HG02852 (cell line): Measurements from ENCODE around the gene ARHGAP26.

ENCODE experiments used
- ATAC-seq: cut with Tn5 transposase; IDR thresholded peaks from one replicate; pipeline ENCODE4 v1.9.1; 2021; ENCODE audit warnings: mild to moderate bottlenecking, moderate library complexity; ENCODE audit not compliant: unreplicated experiment

The ARHGAP26 gene

DNA sequence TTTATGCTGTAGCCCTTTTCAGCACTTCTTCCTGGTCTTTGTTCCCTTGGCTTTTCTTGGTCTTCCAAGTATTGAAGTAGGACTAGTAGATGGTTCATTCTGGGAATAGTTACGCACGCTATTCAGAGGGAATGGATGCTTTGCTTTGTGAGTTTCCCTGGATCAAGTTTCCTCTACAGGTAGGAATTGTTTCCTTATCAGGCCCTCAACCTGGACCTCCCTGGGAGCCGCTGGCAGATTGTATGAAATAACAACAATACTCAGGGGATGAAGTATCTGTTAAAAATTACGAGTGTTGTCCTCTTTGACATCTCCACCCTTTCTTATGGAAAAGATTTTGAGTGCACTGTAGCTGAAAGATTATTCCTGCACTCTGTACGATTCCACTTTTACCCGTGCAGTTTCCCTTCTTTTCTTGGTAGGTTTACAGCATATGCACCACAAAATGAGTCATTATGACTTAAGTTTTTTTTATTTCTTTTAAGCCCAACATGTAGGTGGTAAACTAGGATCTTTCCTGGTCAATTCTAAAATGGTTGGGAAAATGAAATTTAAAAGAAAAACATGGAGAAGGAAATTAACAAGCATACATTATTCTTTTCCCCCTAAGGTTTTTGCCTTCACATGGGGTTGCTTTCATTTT lies 57.9 kb downstream of the ARHGAP26 start:
- no peak for ATAC-seq

DNA sequence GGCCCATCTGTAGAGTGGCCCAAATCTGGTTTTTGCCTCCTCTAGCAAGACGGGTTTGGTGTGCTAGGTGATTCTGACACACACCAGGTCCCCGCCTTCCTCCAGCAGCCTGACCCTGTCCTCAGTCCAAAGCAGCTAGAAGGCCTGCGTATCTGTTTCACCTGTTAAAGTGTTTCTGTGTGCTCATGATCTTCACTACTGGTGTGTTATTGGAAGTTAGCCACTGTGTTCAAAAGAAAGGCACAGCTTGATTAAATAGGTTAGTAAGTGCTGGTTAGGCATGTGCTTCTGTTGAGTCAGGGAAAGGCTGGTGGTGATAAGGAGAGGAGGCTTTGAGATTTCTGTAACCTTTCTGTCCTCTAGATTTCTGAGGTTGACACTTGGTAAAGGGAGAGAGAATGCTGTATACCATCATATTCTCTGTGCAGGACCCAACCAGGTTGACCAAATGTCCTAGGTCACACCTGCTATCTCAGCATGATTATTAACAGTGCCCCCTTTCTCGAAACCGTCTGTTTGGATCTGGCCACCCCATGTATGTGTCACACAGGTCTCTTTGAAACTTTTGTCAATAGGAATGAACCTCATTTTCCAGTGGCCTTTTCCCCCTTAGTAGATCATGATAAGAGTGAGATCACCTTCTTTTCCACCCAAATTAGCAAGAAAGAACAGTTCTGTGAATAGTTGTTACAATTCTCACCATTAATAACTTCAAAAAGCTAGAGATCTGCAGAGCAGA lies 58.8 kb downstream of the ARHGAP26 start:
- ATAC-seq: no peak

DNA sequence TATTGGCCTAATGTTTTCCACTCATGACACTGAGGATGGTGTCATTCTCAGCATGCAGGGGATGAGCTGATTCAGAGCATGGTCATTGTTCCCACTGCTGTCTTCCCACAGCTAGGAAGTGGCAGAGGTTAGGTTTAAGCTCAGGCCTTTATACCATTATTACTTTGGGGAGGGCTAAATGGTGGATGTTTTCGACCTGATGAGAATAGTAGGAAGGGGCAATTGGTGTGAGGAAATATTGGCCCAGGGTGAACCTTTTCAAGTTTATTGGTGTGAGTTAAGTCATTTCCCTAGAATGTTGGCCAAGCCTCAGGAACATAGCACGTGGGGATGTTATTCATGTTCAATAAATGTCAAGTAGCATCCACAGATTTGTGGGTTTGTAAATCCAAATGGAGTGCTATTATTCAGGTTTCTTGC lies 59.6 kb downstream of the ARHGAP26 start:
- no peak for ATAC-seq

DNA sequence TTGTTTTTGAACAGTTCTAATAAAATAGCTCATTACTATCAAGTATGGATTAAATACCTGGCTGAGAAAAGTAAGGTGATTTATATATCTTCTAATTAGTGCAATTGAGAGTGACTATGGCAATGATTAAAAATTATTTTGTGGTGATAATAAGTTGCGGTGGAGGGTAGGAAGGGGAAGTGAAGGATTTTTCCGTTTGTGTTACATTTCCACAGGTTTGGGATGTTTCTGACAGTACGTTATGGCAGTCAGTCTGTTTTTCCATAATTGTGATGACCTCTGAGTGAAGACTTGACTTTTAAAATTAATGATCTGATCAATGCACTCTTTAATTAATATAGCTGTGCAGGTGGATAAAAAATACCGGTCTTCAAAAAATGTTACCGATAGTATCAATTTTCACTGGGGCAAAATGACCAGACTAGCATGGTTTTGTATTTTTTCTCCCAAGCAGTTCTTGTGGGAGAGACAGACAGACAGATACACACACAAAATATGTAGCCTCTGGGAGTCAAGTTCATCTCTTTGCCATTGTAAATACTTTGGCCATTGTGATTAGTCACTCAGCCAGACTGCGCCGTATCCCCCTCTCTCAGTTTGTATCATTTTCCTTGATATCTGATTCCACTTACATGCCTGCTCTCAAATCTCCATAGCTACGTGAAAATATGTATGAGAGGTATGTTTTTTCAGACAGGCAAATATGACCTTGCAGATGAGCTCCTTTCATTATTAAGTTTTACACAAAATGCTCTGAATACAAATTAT lies 60.2 kb downstream of the ARHGAP26 start:
- no peak for ATAC-seq

DNA sequence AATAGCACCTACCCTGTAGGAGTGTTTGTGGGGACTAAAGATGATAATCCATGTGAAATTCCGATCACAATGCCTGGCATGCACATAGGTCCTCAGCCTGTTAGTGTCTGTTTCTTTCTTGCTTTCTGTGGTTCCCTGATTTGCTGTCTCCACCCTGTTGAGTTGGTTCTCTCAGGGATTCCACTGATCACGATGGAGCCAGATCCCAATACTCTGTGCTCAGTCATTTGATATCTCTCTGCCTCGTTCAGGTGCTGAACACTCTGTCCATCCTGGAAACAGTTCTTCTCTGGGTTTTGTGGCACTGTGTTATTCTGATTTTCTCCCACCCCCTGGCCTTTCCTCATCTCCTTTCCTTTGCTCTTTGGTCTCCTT lies 60.8 kb downstream of the ARHGAP26 start:
- no peak for ATAC-seq

DNA sequence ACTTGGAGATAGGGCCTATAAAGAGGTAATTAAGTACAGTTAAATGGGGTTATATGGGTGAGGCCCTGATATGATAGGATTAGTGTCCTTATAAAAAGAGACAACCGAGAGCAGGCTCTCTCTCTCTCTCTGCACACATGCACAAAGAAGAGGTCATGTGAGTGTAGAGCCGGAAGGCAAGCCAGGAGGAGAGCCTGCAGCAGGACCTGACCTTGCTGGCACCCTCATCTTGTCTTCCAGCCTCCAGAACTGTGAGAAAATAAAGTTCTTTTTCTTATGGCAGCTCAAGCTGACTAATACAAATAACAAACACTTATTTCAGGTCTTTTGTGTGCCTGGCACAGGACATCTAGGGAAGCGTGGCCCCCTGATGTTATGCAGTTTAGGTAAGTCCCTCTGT lies 62.1 kb downstream of the ARHGAP26 start:
- no peak for ATAC-seq

DNA sequence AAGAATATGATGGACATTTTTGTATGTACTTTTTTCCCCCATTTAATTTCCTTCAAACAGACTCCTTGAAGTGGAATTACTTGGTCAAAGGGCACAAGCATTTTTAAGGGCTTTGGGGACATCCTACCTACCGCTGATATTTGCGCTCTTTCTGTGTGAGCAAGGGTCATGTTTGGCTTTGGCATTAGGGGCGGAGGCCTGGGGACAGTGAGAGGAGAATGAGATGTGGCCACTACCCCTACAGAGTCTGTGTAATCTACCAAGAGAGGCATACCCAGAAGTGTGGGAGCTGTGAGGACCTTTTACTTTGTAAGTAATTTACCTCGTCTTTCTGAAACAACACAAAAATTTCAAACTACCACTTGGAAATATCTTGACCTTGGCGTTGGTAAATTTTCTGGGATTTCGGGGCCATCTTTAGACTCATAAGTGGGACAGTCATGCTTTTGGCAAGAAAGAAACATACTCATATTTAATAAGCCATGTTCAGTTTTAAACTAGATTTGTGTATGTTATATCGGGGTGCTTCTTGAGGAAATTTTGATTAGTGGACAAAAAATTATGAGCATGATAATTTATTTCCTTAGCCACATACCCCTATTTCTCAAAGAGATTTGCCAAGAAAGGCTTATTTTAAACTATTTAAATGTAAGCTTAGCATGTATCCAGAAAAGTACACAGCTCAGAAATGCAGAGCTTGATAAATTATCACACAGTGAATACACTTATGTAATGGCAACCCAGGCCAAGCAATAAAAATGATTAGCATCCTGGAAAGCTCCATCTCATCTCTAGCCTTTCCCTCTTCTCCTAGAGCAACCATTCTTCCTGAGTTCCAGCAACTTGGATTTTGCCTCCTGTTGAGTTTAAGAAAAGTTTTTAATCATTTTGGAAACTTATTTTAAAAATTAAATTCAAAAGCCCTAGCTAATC lies 63.6 kb downstream of the ARHGAP26 start:
- ATAC-seq: no peak

DNA sequence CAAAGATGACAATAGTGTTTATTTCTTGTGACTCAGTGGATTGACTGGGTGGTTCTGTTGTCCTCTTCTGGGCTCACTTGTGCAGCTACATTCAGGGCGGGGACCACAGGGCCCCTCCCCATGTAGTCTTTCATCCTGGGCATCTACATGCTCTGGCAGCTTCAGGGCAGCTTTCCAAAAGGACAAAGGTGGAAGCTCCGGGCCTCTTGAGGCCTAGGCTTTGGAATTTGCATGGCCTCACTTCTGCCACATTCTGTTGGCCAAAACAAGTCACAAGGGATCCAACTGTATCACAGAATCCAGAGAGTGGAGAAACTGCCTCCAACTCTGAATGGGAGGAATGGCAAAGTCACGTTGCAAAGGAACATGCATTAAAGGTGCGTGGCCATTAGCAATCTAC lies 64.3 kb downstream of the ARHGAP26 start:
- no peak for ATAC-seq

DNA sequence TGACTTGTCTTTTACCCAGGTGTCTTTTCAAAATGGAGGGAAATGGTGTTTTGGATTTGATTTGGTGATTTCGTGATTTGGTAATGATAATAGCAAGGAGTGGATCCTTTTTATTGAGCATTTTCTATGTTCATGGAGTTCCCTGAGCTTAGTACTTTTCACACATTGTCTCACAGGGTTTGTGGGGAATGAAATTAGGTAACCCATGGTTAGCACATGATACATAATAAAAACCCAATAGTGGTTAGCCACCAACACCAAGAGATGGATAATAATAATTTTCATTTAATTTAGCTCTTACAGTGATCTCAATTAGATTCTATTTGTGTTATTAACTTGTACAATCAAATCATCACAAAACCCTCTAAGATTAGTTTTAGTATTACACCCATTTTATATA lies 65.4 kb downstream of the ARHGAP26 start:
- ATAC-seq: no peak

DNA sequence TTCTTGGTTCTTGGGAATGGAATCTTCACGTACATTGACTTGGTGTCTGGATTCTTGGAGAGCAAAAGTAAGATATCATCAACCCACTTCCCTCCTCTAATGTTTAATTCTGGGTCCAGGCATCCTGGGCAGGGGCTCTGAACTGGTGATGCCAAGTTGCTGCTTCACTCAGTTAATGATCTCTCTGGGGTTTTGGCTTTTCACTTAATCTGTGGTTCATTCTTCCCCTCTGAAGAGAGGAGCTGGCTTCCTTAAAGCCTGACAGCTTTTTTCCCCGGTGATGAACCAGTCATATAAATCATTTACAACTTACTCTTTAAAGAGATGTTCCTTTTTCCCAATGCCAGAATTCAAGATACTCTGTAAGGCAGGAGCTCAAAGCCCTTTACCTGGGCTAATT lies 65.9 kb downstream of the ARHGAP26 start:
- no peak for ATAC-seq

DNA sequence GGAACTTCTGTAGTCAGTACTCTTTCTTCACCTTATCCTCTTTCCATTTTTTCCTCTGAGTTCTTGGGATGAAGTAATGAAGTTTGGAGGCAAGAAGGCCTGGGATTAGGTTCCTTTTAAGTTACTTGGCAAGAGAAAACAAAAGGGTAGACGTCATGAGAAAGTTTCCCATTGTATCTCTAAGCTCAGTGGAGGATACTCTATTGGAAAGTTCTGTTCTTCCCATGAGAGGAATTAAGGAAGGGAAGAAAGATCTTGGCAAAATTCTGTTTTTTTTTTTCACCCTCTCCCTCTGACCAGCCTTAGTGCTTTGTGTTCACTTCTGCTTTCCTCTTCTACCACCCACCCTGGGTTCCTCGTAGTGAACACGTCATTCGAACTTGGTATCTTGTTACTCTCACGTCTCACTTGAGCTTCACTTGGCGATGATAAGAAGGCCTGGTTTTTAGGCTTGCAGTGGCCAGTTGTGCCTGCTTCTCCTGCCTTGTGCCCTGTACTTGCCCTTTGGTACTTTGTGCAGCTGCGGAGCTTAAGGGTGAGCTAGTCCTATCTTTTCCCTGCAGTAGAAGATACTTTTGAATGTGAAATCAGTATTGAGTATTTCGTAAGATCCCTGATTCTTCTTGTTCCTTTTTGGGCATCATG lies 67.0 kb downstream of the ARHGAP26 start:
- ATAC-seq: no peak

DNA sequence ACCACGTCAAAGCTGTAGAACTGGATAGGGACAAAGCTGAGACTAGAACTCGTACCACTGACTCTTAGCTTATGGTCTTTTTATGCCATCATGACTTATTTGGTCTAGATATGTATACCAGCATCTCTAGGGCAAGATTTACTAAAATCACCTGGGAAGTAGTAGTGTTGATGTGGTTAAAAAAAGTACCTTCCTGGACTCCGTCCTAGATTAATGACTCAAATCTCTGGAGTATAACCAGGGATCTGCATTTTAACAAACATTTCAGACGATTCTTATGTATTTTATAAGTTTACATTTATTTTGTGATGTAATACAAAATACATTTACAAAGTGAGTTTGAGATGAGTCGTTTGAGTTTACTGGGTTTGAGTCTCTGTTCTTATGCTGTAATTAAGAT lies 68.7 kb downstream of the ARHGAP26 start:
- no peak for ATAC-seq

DNA sequence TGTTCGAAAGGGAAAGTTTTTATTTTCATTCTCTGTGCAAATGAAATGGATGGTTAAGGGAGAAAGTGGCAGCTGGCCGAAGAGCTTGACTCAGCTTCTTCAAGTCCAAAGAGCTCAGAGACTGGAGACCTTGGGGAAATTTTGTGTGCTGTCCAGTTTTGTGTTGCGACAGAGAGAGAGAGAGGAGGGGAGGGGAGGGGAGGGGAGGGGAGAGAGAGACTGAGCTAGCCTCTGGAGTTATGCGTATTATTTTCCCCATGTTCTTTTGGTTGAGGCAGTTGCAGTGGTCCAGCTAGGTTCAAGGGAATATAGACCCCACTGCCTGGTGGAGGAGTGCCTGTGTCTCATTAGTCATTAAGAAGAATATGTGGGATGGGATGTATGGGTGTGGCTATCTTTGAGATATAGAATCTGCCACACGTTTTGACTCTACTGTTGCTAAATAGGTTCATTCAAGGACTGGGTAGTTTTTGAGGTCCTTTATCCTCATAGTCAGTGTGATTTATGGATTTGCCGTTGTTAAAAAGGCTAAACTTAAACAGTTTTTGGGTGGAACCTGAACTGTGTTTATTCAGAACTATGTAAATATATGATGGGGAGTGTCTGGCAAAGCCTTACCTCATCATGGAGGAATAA lies 69.7 kb downstream of the ARHGAP26 start:
- ATAC-seq: no peak

DNA sequence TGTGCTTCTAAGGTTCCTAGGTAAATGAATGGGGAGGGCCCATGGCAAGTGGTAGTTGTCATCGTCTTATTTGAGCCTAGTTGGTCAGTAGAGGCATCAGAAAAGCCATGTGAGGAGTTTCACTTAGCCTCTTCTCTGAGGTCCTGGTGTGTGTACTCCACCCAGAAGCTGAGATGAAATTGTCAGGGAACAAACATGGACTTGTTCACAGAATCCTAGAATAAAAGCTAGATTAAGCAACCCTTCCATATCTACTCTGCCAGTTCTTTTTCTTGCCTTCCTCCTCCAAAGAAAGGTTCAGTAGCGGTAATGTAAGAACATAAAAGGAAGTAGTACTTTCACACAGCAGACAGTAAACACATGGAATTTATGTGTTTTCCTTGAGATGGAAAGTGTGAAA lies 70.4 kb downstream of the ARHGAP26 start:
- ATAC-seq: no peak

DNA sequence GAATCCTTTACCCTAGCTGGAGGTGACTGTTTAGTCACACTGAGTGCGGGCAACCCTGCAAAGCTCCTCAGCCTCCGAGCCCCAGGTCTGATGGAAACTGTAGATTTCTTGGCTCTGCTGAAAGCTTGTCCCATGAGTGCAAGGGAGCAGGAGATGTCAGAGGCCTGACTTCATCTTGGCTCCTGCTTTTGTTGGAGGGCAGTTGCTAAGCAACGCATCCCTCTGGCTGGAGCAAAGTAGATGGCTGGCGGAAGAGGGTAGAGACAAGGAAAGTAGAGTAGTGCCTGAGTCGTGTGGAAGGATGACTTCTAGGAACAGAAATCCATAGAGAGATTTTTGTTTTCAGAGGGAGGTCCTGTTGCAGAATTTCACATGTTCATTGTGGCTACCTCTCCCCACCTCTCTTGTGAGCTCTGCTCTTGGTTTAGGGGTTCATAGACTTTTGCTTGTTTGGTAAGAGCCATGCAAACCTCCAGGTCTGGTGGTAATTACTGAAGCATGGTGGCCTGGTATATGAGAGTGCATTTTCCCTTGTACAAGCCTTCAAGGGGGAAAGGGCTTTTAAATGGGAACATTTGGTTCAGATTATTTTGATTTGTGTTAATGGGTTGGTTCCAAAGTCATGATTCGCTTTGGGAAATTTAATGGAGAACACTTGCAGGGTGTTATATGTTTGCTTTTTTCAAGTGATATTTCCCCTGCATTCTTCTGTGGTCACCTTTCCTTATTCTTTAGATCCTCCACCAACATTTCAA lies 71.5 kb downstream of the ARHGAP26 start:
- ATAC-seq: no peak

DNA sequence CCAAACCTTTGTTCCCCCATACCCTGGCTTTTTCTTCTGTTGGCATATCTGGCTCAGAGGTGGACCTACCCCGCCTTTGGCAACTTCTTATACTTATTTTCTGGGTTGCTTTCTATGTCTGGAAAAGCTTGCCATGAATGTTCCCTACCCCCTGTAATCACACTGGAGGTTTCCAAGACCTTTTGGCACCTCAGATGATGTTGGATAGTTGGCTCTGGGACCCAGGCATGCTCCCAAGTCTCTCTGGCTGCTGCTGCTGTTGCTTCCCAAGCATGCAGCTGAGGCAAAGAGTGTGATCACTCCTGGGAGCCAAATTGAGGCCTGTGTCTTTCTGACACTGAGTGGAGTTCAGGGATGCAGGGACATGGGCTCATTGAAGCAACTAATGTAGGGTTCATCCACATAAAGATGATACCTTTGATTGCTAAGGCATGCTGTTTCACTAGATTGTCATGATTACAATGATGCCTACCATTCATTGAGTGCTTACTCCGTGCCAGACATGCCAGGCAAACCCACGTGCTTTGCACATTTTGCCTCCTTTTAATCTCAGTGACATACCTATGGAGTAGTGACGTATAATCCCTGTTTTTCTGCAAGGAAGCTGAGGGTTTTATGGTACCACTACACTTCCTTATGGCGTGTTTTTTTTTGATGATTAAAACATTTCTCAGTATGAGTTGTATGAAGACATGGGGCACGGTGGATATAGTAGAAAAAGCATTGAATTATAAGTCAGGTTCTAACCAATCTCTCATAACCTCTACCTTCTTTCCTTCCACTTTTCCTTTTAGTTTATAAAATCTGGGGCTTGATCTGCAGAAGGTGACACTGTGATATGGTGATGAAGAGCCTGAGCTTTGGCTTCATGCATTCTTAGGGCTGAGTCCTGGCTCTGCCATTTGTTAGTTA lies 73.1 kb downstream of the ARHGAP26 start:
- ATAC-seq: no peak

DNA sequence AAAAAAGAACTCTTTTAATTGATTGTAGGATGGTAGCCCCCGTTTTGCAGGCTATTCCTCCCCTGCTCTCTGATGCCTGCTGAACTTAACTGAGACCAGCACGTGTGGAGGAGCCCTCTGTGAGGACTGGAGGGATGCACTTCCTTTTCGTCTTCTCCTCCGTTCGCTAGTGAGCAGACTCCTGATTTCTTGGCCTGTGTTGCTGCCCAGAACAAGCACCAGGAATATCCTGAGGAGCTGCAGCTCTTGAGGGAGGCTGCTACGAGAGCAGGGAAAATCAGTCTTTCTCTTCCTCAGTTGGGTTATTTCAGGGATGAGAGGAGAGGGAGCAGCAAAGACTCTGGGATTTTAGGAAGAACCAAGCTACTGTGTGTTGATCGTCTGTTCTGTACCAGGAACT lies 74.7 kb downstream of the ARHGAP26 start:
- ATAC-seq: no peak

DNA sequence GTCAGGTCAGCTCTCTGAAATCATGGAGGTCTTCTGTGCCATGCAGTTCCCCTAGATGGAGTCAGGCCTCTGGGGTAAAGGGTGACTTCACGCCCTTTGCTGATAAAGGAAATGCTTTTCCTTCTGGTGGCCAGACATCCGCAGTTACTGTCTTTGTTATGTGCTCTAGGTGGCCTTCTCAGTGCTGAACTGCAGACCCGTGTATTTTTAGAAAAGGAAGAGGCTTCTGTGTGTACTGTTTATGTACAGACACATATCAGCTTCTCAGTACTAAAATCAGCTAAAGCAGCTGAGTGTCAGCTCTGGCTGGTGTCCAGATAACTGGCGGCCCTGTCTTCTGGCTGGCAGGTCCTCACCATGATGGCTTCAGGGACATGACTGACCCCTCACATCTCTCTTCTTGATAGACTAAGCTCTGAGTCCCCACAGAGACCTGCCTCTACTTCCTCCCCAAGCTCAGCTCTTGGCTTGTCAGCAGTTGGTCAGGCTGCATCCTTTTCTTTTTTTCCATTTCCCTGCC lies 75.3 kb downstream of the ARHGAP26 start:
- peak; percentile 48 for ATAC-seq
